ENCODE results near the gene BIRC6.
"Not testable (repeated sequence)": the region's sequence is repeated elsewhere in the genome, so short reads cannot be mapped to it uniquely, and the experiment has no call there.

Gene BIRC6

DNA sequence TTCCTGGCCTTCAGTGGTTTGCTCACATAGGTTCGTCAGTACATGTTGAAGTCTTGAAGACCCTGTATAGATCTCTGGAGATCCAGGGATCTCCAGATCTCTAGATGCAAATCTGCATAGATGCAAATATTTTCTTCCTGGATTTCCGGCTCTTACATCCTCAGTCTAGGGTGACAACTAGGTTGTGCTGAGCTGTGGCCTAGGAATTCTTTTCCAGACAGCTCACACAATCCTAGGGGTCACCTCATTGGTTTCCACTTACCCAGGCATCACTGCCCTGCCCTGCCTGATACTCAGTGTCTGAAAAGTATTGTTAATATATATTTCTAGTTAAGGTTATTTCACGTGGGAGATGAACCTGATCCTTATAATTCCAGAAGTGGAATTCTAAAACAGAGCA is 165.9 kb downstream of the BIRC6 start:
- peak; percentile 17 for DNase-seq

GRCh38 chr2:32523686-32524085 is 166.9 kb downstream of the BIRC6 start:
- peak; percentile 3 for DNase-seq

- DNase-seq, result no peak
Measured at GRCh38 chr2:32532341-32532740, 175.5 kb downstream of the BIRC6 start.

- DNase-seq, result no peak
Measured at GRCh38 chr2:32532961-32533360, 176.1 kb downstream of the BIRC6 start.

- no peak for DNase-seq
Measured at GRCh38 chr2:32534831-32535230, 178.0 kb downstream of the BIRC6 start.

GRCh38 chr2:32538735-32539134 is 181.9 kb downstream of the BIRC6 start:
- no peak for DNase-seq

DNA sequence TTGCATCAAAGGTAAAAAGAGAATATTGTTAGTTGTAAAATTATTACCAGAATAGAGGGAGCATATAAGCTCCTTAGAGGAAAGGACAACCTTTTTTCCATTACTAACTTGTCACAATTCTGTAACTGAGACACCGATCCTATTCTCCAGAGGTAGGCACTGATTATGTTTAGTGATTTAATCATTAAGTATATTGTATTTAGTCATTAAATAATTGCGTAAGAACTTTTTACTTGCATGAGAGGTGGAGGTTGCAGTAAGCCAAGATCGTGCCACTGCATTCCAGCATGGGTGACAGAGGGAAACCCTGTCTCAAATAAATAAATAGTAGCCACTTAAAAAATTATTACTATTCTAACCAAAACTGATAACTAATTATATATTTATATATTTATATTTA is 195.7 kb downstream of the BIRC6 start:
- DNase-seq, result not testable (repeated sequence)

DNA sequence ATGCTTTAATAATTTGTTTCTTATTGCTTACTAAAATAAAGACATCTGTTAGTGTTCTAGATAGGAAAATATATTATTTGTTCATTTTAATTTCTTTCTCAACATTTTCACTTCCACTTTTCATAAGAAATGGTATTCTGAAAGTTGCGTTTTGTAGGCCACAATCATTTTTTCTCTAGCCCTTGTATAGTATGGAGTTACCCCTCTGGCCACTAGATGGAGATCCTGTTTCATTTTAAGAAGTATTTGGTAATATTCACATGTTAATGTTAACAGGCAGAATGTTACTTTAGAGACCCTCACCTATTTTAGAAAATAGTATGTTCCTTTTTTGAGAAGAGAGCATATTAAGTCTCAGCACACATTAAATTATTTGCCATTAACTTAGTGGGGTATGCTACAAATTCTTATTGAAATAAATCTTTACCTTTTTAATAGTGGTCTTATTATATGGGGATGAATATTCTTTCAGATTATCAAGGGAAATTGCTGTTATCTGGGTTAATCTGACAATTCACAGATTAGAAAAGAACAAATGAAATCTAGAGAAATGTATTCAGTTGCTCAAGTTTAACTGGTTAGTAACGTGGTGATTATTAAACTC is 197.1 kb downstream of the BIRC6 start:
- DNase-seq, result peak; percentile 41

DNA sequence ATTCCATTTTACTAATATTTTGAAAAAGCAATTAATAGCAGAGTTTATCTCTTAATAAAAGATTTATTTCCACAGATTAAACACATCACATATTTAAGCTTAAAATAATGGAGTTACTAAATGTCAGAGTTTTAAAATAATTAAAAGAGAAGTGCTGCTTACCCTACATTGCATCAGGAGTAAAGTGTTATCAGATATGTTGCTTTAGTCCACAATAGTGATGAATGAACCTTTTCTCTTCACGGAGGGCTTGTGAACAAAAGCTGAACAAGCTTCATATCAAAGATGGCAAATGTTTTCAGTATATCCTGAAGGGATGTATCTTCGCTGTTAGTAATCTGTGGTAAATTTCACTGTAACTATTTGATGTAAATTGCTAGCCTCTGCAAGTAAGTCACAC is 201.7 kb downstream of the BIRC6 start:
- DNase-seq, result no peak

DNA sequence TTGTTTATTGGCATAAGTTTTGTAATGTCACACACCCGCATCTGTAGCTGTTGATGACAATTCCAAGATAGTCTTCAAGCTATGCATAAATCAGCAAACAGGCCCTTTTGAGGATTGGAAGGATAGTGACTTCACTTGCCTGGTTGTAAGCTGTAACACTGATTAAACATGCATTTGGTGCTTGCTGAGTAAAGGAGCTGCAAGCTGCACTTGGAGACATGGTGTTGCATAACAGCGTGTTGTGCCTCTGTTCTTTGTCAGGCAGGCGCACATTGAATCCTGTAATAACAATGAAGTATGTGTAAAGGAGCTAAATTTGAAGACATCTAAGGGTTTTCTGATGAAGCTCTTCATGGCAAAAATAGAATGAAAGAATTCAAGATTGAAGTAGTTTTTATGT is 202.3 kb downstream of the BIRC6 start:
- peak; percentile 12 for DNase-seq

DNA sequence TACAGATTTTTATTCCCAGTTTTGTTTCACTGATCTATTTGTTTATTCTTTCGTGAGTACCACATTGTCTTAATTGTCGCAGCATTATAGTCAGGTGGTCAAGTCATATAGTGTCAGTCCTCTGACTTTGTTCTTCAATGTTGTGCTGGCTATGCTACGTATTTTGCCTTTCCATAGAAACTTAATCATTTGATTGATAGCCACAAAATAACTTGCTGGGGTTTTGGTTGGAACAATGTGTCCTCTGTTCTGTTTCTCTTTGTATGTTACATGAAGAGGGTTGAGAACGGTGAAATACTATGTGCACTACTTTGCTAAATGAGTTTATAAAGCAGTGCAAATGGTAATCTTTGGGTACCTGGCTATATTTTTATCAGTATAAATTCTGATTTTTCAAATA is 206.1 kb downstream of the BIRC6 start:
- no peak for DNase-seq

DNA sequence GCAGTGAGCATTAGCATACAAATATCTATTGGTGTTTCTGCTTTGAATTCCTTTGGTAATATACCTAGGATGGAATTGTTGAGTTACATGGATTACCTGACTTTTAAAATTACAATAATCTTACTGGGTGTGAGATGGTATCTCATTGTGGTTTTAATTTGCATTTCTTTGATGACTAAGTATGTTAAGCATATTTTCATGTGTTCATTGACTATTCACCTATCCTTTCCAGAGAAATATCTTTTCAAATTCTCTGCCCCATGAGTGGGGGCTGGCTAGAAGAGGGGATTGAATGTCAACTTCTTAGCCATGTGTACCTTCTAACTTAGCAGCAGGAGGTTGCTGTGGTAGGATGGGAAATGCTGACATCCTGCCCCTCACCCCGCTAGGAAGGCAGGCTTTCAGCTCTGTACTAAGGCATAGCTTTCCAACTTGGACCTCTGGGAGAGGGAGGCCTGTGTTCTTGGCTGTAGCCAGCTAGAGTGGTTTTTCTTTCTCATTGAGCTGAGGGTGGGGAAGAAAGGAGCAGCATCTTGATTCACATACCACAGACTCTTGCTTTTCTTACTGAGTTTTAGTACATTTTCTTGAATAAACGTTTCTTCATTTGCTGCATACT is 207.7 kb downstream of the BIRC6 start:
- DNase-seq, result no peak

- DNase-seq, result no peak
Measured at GRCh38 chr2:32565902-32566301, 209.1 kb downstream of the BIRC6 start.

DNA sequence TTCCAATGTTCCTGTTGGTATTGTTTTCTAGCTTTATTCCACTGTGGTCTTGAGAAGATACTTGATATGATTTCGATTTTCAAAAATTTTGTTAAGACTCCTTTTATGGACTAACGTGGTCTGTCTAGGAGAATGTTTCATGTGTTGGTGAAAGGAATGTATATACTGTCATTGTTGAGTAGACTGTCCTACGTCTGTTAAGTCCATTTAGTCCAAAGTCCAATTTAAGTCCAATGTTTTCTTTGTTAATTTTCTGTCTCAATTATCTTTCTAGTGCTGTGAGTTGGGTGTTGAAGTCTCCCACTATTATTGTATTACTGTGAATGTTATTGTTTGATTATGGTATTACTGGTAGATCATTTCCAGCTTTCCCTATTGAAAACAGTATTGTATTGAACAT is 215.2 kb downstream of the BIRC6 start:
- DNase-seq, result no peak

- DNase-seq, result no peak
Measured at GRCh38 chr2:32572737-32573136, 215.9 kb downstream of the BIRC6 start.

DNA sequence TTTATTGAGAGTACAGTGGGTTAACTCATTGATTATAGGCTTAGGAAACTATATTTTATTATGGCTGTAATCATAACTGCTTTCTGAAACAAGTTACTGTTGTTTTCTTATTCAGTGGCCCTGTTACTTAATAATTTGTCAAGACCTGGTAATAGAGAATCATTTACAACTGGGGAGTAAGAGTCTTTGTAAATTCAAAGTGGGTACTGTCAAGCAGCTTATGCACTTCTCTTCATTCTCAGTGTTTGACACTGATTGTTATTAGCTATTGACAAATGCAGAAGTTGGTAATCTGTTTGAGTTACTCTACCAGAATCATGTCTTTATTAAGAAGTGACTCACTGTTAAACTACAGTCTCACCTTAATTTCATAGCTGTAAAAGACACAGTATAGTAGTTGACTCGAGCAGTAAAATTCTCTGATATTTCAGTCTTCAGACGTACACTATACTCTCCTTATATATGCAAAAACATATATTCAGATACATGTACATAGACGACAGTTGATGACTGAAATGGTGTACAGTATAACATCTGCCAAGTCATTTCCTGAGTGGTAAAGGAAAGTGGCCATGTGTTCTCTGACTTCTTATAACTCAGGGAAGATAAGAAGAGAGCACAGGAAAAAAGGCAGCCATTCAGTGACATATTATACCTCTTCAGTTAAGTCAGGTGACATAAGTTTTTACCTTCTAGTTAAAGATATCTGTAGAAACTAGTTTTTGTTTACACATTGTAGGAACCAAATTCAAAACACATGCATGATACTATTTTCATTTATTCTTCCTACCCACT is 235.0 kb downstream of the BIRC6 start:
- peak; percentile 2 for DNase-seq

DNA sequence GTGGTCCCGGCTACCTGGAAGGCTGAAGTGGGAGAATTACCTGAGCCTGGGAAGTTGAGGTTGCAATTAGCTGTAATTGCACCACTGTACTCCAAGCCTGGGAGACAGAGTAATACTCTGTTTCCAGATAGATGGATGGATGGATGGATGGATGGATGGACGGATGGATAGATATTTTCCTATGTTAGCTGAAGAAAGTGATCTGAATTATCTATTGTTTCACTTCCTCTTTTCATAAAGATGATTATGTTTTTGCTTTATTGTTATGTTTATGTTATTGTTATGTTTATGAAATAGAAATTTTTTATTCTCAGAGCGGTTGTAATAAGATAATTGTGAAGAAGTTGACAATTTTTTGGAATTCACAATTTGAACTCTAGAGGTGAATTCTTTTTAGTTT is 237.8 kb downstream of the BIRC6 start:
- DNase-seq, result no peak

GRCh38 chr2:32611366-32611765 is 254.5 kb downstream of the BIRC6 start:
- DNase-seq, result no peak

DNA sequence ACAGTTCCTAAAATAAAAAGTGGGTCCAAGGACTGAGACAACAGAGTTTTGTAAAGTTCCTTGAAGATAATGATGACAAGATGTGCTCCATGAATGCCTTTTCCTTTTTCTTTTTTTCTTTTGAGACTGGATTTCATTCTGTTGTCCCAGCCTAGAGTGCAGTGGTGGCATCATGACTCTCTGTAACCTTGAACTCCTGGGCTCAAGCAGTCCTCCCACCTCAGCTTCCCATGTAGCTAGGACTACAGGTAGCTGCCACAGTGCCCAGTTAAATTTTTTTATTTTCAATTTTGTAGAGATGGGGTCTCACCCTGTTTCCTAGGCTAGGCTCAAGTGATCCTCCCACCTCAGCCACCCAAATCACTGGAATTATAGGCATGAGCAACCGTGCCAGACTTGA is 254.9 kb downstream of the BIRC6 start:
- DNase-seq, result no peak

GRCh38 chr2:32614084-32614483 is 257.3 kb downstream of the BIRC6 start:
- DNase-seq, result no peak

- DNase-seq, result no peak
Measured at GRCh38 chr2:32617599-32618189, 260.9 kb downstream of the BIRC6 start.

GRCh38 chr2:32622570-32623310 is 265.9 kb downstream of the BIRC6 start:
- DNase-seq, result no peak

DNA sequence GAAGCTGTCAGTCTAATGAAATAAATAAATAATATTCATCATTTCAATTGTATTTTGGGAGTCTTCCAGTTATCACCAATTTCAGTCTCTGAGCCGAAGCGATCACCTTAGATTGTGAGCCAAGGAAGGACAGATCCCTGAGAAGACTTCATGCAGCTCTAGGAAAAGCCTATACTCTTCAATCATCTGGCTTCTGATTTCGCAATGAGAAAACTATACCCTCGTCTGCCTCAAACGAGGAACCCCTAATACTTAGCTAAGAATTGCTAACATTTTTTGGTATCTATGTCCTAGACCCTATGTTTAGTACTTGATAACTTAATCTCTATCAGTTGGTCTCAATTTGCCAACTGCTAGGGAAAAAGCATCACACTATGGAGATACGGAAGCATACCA is 266.5 kb downstream of the BIRC6 start:
- no peak for DNase-seq

All from fibroblast of skin of abdomen (primary cell).